ENCODE results near the gene MR1. TPM values are rescaled to one million over a fixed set of nuclear protein-coding genes. Genes with fewer than 3 reads are reported as not detected.

MR1 gene
- total and polyA plus RNA-seq, 2 of the 13 experiments (the other 11 are each of a cell fraction or from before 2014, with no cell fraction given): 7.7 to 10.4 TPM

DNA sequence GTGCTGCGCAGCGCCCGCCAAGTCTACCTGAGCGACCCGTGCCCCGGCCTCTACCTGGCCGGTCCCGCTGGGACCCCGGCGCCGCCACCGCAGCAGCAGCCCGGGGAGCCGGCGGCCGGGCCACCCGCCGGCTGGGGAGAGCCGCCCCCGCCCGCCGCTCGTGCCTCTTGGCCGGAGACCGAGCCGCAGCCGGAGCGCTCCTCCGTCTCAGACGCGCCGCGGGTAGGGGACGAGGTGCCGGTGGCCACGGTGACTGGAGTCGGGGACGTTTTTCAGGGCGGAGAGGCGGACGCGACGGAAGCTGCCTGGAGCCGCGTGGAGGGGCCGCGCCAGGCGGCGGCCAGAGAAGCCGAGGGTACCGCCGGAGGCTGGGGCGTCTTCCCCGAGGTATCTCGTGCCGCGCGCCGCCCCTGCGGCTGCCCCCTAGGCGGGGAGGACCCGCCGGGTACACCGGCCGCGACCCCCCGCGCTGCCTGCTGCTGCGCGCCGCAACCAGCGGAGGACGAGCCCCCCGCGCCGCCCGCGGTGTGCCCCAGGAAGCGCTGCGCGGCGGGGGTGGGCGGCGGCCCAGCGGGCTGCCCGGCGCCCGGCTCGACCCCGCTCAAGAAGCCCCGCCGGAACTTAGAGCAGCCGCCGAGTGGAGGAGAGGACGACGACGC is 55.4 kb downstream of the MR1 start (continued):
- TF ChIP-seq, protein P1, sequence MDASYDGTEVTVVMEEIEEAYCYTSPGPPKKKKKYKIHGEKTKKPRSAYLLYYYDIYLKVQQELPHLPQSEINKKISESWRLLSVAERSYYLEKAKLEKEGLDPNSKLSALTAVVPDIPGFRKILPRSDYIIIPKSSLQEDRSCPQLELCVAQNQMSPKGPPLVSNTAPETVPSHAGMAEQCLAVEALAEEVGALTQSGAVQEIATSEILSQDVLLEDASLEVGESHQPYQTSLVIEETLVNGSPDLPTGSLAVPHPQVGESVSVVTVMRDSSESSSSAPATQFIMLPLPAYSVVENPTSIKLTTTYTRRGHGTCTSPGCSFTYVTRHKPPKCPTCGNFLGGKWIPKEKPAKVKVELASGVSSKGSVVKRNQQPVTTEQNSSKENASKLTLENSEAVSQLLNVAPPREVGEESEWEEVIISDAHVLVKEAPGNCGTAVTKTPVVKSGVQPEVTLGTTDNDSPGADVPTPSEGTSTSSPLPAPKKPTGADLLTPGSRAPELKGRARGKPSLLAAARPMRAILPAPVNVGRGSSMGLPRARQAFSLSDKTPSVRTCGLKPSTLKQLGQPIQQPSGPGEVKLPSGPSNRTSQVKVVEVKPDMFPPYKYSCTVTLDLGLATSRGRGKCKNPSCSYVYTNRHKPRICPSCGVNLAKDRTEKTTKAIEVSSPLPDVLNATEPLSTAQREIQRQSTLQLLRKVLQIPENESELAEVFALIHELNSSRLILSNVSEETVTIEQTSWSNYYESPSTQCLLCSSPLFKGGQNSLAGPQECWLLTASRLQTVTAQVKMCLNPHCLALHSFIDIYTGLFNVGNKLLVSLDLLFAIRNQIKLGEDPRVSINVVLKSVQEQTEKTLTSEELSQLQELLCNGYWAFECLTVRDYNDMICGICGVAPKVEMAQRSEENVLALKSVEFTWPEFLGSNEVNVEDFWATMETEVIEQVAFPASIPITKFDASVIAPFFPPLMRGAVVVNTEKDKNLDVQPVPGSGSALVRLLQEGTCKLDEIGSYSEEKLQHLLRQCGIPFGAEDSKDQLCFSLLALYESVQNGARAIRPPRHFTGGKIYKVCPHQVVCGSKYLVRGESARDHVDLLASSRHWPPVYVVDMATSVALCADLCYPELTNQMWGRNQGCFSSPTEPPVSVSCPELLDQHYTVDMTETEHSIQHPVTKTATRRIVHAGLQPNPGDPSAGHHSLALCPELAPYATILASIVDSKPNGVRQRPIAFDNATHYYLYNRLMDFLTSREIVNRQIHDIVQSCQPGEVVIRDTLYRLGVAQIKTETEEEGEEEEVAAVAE (CRISPR knock-in tag; IDR thresholded peaks at IDR 0.05; ENCODE audit: borderline replicate concordance): no peak
- TF ChIP-seq MLLT10 (CRISPR knock-in tag; IDR thresholded peaks at IDR 0.05) (no peak), ELF4 (CRISPR knock-in tag; IDR thresholded peaks at IDR 0.05; ENCODE audit: borderline replicate concordance) (no peak), ZNF761 (CRISPR knock-in tag; conservative IDR thresholded peaks at IDR 0.05) (0 out of 2 replicates have a peak, but pooled peaks have one; percentile 11), ZFP36L1 (CRISPR knock-in tag; IDR thresholded peaks at IDR 0.05) (no peak)
- TF ChIP-seq, protein P2, sequence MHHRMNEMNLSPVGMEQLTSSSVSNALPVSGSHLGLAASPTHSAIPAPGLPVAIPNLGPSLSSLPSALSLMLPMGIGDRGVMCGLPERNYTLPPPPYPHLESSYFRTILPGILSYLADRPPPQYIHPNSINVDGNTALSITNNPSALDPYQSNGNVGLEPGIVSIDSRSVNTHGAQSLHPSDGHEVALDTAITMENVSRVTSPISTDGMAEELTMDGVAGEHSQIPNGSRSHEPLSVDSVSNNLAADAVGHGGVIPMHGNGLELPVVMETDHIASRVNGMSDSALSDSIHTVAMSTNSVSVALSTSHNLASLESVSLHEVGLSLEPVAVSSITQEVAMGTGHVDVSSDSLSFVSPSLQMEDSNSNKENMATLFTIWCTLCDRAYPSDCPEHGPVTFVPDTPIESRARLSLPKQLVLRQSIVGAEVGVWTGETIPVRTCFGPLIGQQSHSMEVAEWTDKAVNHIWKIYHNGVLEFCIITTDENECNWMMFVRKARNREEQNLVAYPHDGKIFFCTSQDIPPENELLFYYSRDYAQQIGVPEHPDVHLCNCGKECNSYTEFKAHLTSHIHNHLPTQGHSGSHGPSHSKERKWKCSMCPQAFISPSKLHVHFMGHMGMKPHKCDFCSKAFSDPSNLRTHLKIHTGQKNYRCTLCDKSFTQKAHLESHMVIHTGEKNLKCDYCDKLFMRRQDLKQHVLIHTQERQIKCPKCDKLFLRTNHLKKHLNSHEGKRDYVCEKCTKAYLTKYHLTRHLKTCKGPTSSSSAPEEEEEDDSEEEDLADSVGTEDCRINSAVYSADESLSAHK (CRISPR knock-in tag; IDR thresholded peaks at IDR 0.05; ENCODE audit: borderline replicate concordance): no peak
